Esophagus muscularis mucosa (tissue), 4 donors: Measurements from ENCODE around the gene CCDC32. TPM values are rescaled to one million over a fixed set of nuclear protein-coding genes. Genes with fewer than 3 reads are reported as not detected.
A peak's percentile ranks its signal among the peaks of the same experiment; 100 is the strongest.
"Not testable (repeated sequence)": the region's sequence is repeated elsewhere in the genome, so short reads cannot be mapped to it uniquely, and the experiment has no call there.

ENCODE experiments used
- DNase-seq: peaks from one replicate; pipeline ENCODE4 v3.0.0-alpha.2; 2017; ENCODE audit errors: extremely low spot score
- H3K27ac ChIP-seq, 4 donors: fragments of 200-600 bp; sonication (generic); replicated peaks in 1 of 4; 1 replicate in 3 of 4; 2 replicates in 1 of 4; pipeline ENCODE4 v1.5.1; 2016 to 2019; ENCODE audit warnings: mild to moderate bottlenecking in 1 of 4
- H3K27me3 ChIP-seq, 4 donors: fragments of 200-600 bp; sonication (generic); one replicate each; pipeline versions ENCODE4 v1.5.1 to v1.6.0; 2016 to 2019
- H3K36me3 ChIP-seq, 4 donors: fragments of 200-600 bp; sonication (generic); one replicate each; pipeline ENCODE4 v1.5.1; 2016 to 2019
- H3K4me1 ChIP-seq, 4 donors: fragments of 200-600 bp; sonication (generic); one replicate each; pipeline ENCODE4 v1.5.1; 2016 to 2019
- H3K4me3 ChIP-seq, 4 donors: fragments of 200-600 bp; sonication (generic); 1 replicate in 2 of 4; 2 replicates in 2 of 4; pipeline ENCODE4 v1.5.1; 2016 to 2019; ENCODE audit warnings: mild to moderate bottlenecking in 4 of 4, moderate library complexity in 1 of 4
- H3K9me3 ChIP-seq, 4 donors: fragments of 200-600 bp; sonication (generic); 1 replicate in 3 of 4; 2 replicates in 1 of 4; pipeline ENCODE4 v1.5.1; 2016 to 2019
- EP300 ChIP-seq: sonication (generic); formaldehyde crosslinking; IDR thresholded peaks from one replicate; pipeline ENCODE4 v1.6.1; 2017; ENCODE audit warnings: antibody characterized with exemption
- POLR2A ChIP-seq: fragments of 450-650 bp; IDR thresholded peaks from one replicate; pipeline ENCODE4 v1.6.1; 2017; ENCODE audit warnings: antibody characterized with exemption, moderate library complexity, mild to moderate bottlenecking, low read depth
- POLR2AphosphoS5 ChIP-seq, 2 donors: sonication (generic); formaldehyde crosslinking; IDR thresholded peaks; one replicate each; pipeline ENCODE4 v1.6.1; 2017; ENCODE audit warnings: antibody characterized with exemption in 2 of 2
- WGBS: methylation state at CpG from one replicate; pipeline ENCODE4 v1.1.5; 2018; 5-methylcytosine and 5-hydroxymethylcytosine counted together
- intact Hi-C: fragments of 100-400 bp; cut with DNase I; formaldehyde crosslinking; loops from one replicate; pipeline ENCODE4 v1.15.1; 2023
- total RNA-seq, 4 donors: library from RNA; depleted of rRNA; stranded (reverse); fragments of >200 nt; gene quantifications; one replicate each; pipeline versions ENCODE4 v1.1.0 to v1.2.1, GENCODE V29; 2016
- TF ChIP-seq, protein P1 (sequence below), 3 experiments: fragments of 200-600 bp in 2 of 3; fragments of 450-650 bp in 1 of 3; sonication (generic) in 2 of 3; IDR thresholded peaks; one replicate each; pipeline ENCODE4 v1.5.1; 2017 to 2019; ENCODE audit warnings: antibody characterized with exemption in 3 of 3, mild to moderate bottlenecking in 2 of 3, moderate library complexity in 1 of 3

Gene CCDC32
- total RNA-seq, 4 donors from 2014 or later, result 24.9 to 38.3 (median 36.0) TPM

DNA sequence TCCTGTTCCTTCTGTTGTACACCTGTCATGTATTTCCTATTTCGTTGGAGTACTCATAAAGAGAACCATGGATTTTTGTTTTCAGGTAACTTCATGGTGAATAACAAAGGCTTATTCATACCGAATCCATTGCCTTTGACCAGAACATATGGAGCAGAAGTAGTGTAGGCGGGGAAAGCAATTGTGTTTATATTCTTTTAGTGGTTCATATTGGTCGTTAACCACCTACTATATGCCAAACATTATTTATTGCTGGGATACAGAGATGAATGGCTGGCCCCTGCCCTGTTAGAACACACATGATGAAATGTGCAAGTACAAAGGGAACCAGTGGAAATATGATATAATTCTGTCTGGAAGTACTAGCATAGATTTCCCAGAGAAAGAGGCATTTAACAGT lies 14.1 kb upstream of the CCDC32 start:
- intact Hi-C loops, result no loop called here
- no peak for TF ChIP-seq POLR2AphosphoS5 (IDR thresholded peaks at IDR 0.05)
- TF ChIP-seq, protein P1, sequence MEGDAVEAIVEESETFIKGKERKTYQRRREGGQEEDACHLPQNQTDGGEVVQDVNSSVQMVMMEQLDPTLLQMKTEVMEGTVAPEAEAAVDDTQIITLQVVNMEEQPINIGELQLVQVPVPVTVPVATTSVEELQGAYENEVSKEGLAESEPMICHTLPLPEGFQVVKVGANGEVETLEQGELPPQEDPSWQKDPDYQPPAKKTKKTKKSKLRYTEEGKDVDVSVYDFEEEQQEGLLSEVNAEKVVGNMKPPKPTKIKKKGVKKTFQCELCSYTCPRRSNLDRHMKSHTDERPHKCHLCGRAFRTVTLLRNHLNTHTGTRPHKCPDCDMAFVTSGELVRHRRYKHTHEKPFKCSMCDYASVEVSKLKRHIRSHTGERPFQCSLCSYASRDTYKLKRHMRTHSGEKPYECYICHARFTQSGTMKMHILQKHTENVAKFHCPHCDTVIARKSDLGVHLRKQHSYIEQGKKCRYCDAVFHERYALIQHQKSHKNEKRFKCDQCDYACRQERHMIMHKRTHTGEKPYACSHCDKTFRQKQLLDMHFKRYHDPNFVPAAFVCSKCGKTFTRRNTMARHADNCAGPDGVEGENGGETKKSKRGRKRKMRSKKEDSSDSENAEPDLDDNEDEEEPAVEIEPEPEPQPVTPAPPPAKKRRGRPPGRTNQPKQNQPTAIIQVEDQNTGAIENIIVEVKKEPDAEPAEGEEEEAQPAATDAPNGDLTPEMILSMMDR (IDR thresholded peaks at IDR 0.05), result no peak
- no peak for TF ChIP-seq POLR2A
- TF ChIP-seq EP300, result no peak

DNA sequence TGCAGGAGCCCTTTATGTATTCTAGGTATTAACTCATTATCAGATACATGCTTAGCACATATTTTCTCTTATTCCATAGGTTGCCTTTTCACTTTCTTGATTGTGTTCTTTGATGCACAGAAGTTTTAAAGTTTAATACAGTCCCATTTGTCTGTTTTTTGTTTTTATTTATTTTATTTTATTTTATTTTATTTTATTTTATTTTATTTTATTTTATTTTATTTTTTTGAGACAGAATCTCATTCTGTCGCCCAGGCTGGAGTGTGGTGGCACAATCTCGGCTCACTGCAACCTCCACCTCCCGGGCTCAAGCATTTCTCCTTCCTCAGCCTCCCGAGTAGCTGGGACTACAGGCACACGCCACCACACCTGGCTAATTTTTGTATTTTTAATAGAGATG lies 12.1 kb upstream of the CCDC32 start:
- H3K4me3 ChIP-seq, H3K27ac ChIP-seq, H3K9me3 ChIP-seq, intact Hi-C loops, H3K27me3 ChIP-seq, H3K4me1 ChIP-seq, DNase-seq: not testable (repeated sequence)
- 98% methylated on average over 5 of the region's 5 CpGs for WGBS
- H3K36me3 ChIP-seq, result peaks cover 15 to 37% (median 31%) of the 10 kb centered on the region in 4 donors

More for the DNA sequence above, 14.1 kb upstream of the CCDC32 start:
- Histone ChIP-seq H3K27ac (no peak overlapping the region), H3K4me3 (no peak overlapping the region), H3K36me3 (peaks cover 8 to 17% (median 12%) of the 10 kb centered on the region in 4 donors), H3K4me1 (no peaks in the 10 kb centered on the region), H3K9me3 (no peaks in the 10 kb centered on the region), H3K27me3 (no peaks in the 10 kb centered on the region)
- WGBS, result 67% methylated on average over 4 of the region's 4 CpGs
- DNase-seq, result no peak

DNA sequence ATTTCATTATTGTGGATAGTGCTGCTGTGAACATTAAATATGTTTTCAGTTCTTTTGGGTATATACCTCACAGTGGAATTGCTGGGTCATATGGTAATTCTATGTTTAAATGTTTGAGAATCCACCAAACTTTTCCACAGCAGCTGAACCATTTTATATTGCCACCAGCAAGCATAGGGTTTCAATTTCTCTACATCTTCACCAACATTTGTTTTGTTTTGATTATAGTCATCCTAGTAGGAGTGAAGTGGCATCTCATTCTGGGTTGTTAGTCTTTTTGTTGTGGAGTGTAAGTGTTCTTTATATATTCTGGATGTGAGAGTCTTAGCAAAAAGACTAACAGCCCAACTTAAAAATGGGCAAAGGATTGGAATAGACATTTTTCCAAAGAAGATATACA lies 10.3 kb upstream of the CCDC32 start:
- Histone ChIP-seq H3K9me3 (no peaks in the 10 kb centered on the region), H3K4me1 (peaks cover 6 to 15% (median 12%) of the 10 kb centered on the region in 4 donors), H3K27me3 (no peaks in the 10 kb centered on the region), H3K4me3 (no peak overlapping the region), H3K27ac (no peak overlapping the region), H3K36me3 (peaks cover 22 to 44% (median 36%) of the 10 kb centered on the region in 4 donors)
- TF ChIP-seq EP300, result no peak
- no peak for TF ChIP-seq POLR2AphosphoS5 (IDR thresholded peaks at IDR 0.05)
- TF ChIP-seq POLR2A, result no peak
- TF ChIP-seq, protein P1 (IDR thresholded peaks at IDR 0.05), result no peak
- DNase-seq, result no peak
- intact Hi-C loops, result no loop called here

DNA sequence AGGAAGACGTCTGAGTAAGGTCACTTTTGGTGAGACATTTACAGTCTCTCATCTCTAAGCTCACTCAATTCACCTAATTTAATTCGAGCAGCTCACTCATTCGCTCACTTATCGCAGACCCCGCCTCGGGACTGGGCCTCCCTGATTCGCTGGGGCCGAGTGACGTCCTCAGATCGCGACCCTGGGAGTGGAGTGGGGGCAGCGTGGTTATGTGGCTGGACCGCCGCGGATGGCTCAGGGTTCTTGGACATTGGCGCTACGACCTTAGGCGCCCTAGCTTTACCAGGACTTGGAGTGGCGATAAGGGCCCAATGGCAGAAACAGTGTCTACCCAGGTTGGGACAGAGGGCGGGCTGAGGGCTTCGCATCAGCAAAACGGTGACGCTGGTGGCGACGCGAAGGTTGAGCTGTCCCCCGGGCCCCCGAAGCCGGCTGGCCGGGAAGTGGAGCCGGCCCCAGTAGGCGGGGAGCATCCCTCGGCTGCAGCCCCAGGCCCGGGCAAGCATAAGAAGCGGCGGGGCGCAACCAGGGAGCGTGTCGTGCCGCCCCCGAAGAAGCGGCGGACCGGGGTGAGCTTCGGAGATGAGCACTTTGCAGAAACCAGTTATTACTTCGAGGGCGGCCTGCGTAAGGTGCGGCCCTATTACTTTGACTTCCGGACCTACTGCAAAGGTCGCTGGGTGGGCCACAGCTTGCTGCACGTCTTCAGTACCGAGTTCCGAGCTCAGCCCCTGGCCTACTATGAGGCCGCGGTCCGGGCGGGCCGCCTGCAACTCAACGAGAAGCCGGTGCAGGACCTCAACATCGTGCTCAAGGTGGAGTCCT lies 4.5 kb upstream of the CCDC32 start, which contains the start of gene RPUSD2:
Gene RPUSD2, plus strand, starts transcription at position 171 of the 825 bp plus-strand sequence. Its CDS starts 39 bp downstream, at position 210.
- H3K9me3 ChIP-seq, result no peaks in the 10 kb centered on the region
- WGBS, result under 1% methylated on average over 18 of the region's 62 CpGs
- H3K4me1 ChIP-seq, result peaks cover 16 to 35% (median 29%) of the 10 kb centered on the region in 4 donors
- H3K4me3 ChIP-seq, result peak within 1 kb of the TSS; percentile 74 to 94 (median 84)
- peaks cover 17 to 31% (median 28%) of the 10 kb centered on the region in 4 donors for H3K36me3 ChIP-seq
- intact Hi-C loops, result loop anchor here (10.0 kb wide), 1 partner anchor 185 kb away; the partner anchor contains the start of gene RMDN3
- H3K27me3 ChIP-seq, result no peaks in the 10 kb centered on the region
- DNase-seq, result peak; percentile 98
- H3K27ac ChIP-seq, result peak within 1 kb of the TSS; percentile 75 to 93 (median 86)
- TF ChIP-seq, protein P1 (IDR thresholded peaks at IDR 0.05), result peak in 1 of 3 experiments; percentile 7
- TF ChIP-seq POLR2A, result peak; percentile 44
- TF ChIP-seq EP300, result no peak
- TF ChIP-seq POLR2AphosphoS5 (IDR thresholded peaks at IDR 0.05), result peak; percentile 94 to 97

DNA sequence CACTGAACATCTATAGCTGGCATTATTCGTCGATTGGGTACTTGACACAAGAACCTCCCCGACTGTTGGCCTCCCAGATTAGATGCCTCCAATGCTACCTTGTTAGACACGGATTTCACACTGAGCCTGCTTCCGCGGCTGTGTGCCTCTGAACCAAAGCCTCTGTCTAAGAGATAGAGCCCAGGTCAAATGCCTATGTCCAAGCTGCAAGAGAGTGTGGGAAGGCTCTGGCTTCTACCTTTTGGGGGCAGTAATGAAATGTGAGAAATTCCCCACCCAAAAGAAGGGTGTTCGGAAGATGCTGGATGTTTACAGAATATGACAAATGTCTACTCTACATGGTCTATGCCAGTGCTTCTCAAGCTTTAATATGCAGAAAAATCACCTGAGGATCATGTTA lies 2.3 kb upstream of the CCDC32 start:
- intact Hi-C loops, result loop anchor here (10.0 kb wide), 1 partner anchor 188 kb away; the partner anchor contains the start of gene RMDN3
- TF ChIP-seq POLR2AphosphoS5 (IDR thresholded peaks at IDR 0.05), result no peak
- no peak for TF ChIP-seq POLR2A
- TF ChIP-seq, protein P1 (IDR thresholded peaks at IDR 0.05), result no peak
- TF ChIP-seq EP300, result no peak
- DNase-seq, result no peak
- Histone ChIP-seq H3K27ac (no peak overlapping the region), H3K27me3 (no peaks in the 10 kb centered on the region), H3K9me3 (no peaks in the 10 kb centered on the region), H3K4me1 (peaks cover 32 to 57% (median 49%) of the 10 kb centered on the region in 4 donors), H3K36me3 (peaks cover 8 to 16% (median 14%) of the 10 kb centered on the region in 4 donors), H3K4me3 (no peak overlapping the region)
- WGBS, result 44% methylated on average over 7 of the region's 7 CpGs
